ENCODE measurements around the gene NDUFS2.
"Not testable (repeated sequence)": the region's sequence is repeated elsewhere in the genome, so short reads cannot be mapped to it uniquely, and the experiment has no call there.

Gene NDUFS2

GRCh38 chr1:161222175-161223019 is 20.2 kb downstream of the NDUFS2 start:
- no peak for DNase-seq

- no peak for DNase-seq
Measured at GRCh38 chr1:161223805-161224694, 21.9 kb downstream of the NDUFS2 start.

GRCh38 chr1:161224695-161225087 is 22.5 kb downstream of the NDUFS2 start:
- DNase-seq = not testable (repeated sequence)

- DNase-seq = no peak
Measured at GRCh38 chr1:161225178-161225533, 23.0 kb downstream of the NDUFS2 start.

- DNase-seq = peak; percentile 100
Measured at GRCh38 chr1:161225534-161226319, 23.6 kb downstream of the NDUFS2 start, which contains the start of gene TOMM40L. TOMM40L (plus strand) TSS chr1:161226060; CDS start chr1:161226490, 430 bp downstream.

GRCh38 chr1:161226320-161226711 is 24.1 kb downstream of the NDUFS2 start:
- peak; percentile 70 for DNase-seq

GRCh38 chr1:161226759-161227158 is 24.6 kb downstream of the NDUFS2 start:
- DNase-seq = peak; percentile 70

GRCh38 chr1:161227196-161227871 is 25.2 kb downstream of the NDUFS2 start:
- peak; percentile 95 for DNase-seq

- DNase-seq = no peak
Measured at GRCh38 chr1:161228032-161228431, 25.9 kb downstream of the NDUFS2 start.

- DNase-seq = peak; percentile 53
Measured at GRCh38 chr1:161229896-161230295, 27.7 kb downstream of the NDUFS2 start.

- DNase-seq = no peak
Measured at GRCh38 chr1:161230762-161231161, 28.6 kb downstream of the NDUFS2 start.

- no peak for DNase-seq
Measured at GRCh38 chr1:161233102-161233501, 30.9 kb downstream of the NDUFS2 start.

- no peak for DNase-seq
Measured at GRCh38 chr1:161235957-161236775, 34.0 kb downstream of the NDUFS2 start.

GRCh38 chr1:161238039-161238473 is 35.9 kb downstream of the NDUFS2 start, which contains the start of gene NR1I3:
NR1I3 (minus strand) TSS chr1:161238203; CDS start chr1:161236565, 1,638 bp downstream.
- no peak for DNase-seq

GRCh38 chr1:161241682-161242081 is 39.5 kb downstream of the NDUFS2 start:
- no peak for DNase-seq

- DNase-seq = no peak
Measured at GRCh38 chr1:161242313-161242712, 40.1 kb downstream of the NDUFS2 start.

- DNase-seq = no peak
Measured at GRCh38 chr1:161244888-161245287, 42.7 kb downstream of the NDUFS2 start.

- DNase-seq = not testable (repeated sequence)
Measured at GRCh38 chr1:161250100-161250499, 47.9 kb downstream of the NDUFS2 start.

- no peak for DNase-seq
Measured at GRCh38 chr1:161250829-161251228, 48.7 kb downstream of the NDUFS2 start.

GRCh38 chr1:161251579-161251978 is 49.4 kb downstream of the NDUFS2 start:
- no peak for DNase-seq

GRCh38 chr1:161255302-161255701 is 53.1 kb downstream of the NDUFS2 start:
- not testable (repeated sequence) for DNase-seq
